ENCODE data around the gene NT5C3B.

GRCh38 chr17:41811549-41812380 lies 24.3 kb downstream of the NT5C3B start, which contains the start of gene P3H4:
- TF ChIP-seq, protein P1, sequence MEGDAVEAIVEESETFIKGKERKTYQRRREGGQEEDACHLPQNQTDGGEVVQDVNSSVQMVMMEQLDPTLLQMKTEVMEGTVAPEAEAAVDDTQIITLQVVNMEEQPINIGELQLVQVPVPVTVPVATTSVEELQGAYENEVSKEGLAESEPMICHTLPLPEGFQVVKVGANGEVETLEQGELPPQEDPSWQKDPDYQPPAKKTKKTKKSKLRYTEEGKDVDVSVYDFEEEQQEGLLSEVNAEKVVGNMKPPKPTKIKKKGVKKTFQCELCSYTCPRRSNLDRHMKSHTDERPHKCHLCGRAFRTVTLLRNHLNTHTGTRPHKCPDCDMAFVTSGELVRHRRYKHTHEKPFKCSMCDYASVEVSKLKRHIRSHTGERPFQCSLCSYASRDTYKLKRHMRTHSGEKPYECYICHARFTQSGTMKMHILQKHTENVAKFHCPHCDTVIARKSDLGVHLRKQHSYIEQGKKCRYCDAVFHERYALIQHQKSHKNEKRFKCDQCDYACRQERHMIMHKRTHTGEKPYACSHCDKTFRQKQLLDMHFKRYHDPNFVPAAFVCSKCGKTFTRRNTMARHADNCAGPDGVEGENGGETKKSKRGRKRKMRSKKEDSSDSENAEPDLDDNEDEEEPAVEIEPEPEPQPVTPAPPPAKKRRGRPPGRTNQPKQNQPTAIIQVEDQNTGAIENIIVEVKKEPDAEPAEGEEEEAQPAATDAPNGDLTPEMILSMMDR (IDR thresholded peaks at IDR 0.05): peak; percentile 64
- TF ChIP-seq EZH2phosphoT487 (IDR thresholded peaks at IDR 0.05): no peak

All from neural progenitor cell (in vitro differentiated cells).